DMS79 treated with DMSO at 0.1 percent for 48 hours (cell line): Measurements from ENCODE around the gene RHOB.

ENCODE experiments used
- DNase-seq: peaks from one replicate; lab custom pipeline; 2025; lab: John Stamatoyannopoulos, UW

The RHOB gene

DNA sequence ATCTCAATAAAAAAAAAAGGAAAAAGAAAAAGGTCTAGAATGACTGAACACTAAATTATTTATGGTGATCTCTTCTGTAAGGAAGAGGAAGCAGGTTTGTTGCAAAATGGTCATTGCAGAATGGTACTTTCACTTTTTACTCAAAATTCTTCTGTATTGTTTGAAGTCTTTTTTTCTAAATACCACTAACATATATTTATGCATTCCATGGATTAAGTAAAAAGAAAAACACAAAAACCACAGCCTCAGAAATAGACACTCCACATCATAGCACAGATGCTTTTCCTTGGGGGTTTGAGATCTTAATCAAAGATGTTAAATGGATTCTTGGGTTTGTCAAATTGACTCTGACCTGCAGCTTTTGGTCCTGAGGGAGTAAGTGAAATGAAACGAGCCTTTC is 47.4 kb downstream of the RHOB start:
- no peak for DNase-seq

DNA sequence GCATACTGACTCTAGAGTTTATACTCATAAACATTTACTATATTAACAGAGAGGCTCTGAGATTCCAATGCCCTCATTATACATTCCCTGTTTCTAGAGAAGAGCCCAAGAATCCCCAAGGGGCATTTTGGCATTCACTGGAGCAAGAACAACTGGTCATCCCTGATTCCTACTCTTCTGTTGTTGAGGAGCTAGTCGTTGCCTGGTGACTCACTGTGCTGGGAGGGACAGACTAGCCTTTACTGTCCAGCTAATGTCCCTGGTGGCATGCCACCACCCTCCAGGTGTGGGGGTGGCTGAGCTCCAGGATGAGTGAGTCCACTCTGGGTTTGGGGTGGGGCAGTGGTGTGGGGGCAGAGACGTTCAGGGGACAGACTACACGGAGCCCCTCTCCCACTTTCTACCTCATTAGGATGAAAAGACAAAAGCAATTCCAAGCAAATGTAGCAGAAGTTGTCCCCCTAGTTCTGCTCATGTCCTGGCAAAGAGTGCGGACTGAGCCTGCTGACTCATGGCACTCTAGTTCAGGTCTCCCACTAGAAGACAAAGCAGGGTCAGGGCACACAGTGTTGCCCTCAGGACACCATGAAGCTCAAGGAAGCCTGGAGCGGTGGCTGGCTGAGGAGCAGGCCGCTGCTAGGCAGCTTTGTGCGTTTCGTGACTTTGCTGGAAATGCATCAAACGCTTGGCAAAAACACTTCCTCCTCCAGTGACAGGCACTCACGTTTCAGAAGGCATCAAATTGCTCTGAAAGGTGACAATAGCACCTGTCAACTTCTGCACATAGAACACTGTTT is 49.4 kb downstream of the RHOB start:
- no peak for DNase-seq

DNA sequence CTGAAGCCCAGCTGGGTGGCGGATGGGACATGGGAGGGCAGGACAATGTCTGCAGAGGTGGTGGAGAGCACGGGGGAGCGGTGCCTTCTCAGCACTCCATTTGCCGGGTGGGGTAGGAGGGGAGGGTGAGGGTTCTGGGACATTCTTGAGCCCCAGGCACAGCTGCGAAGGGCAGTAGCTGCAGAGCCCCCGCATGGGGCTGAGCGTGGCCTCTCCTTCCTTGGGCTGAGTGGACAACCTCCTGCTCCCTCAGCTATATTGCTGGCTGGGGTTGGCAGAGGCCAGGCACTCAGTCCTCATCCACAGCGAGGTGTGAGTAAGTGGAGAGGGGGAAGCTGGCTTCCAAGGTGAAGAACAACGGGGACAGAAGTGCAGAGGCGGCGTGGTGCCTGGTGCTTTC is 50.1 kb downstream of the RHOB start:
- no peak for DNase-seq
